Transverse colon (tissue), 4 donors: ENCODE measurements around the gene ERVMER34-1.

Experiments used
- EP300 ChIP-seq: sonication (generic); formaldehyde crosslinking; IDR thresholded peaks from one replicate; pipeline ENCODE4 v1.6.1; 2017; ENCODE audit warnings: antibody characterized with exemption, low read depth
- POLR2A ChIP-seq: fragments of 450-650 bp; IDR thresholded peaks from one replicate; pipeline ENCODE4 v1.6.1; 2016; ENCODE audit warnings: antibody characterized with exemption, mild to moderate bottlenecking, moderate library complexity
- POLR2AphosphoS5 ChIP-seq, 3 donors: sonication (generic); formaldehyde crosslinking; IDR thresholded peaks; one replicate each; pipeline ENCODE4 v1.6.1; 2016; ENCODE audit warnings: antibody characterized with exemption in 3 of 3
- TF ChIP-seq, protein P1 (sequence below), 5 experiments: fragments of 200-600 bp in 3 of 5; fragments of 450-650 bp in 2 of 5; sonication (generic) in 3 of 5; IDR thresholded peaks; 1 replicate in 2 of 5; 2 replicates in 3 of 5; pipeline ENCODE4 v1.5.1; 2016 to 2017; ENCODE audit warnings: antibody characterized with exemption in 5 of 5, inconsistent platforms in 3 of 5, mild to moderate bottlenecking in 2 of 5, moderate library complexity in 1 of 5

DNA sequence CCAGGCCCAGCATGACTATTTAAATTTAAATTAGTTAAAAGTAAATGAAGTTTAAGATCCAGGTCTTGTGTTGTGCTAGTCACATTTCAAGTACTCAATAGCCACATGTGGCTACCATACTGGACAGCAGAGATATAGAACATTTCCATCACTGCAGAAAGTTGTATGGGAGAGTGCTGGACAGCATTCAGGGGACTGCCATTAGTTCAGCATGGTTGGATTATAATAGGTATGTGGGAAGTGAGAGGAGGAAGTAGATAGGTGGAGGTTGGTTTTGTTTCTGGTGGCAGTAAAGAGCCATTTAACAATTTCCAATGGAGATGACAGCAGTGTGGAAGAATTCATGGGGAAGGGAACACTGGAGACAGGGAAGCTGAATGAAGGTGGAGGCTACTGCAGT lies 42.1 kb downstream of the ERVMER34-1 start:
- TF ChIP-seq, protein P1, sequence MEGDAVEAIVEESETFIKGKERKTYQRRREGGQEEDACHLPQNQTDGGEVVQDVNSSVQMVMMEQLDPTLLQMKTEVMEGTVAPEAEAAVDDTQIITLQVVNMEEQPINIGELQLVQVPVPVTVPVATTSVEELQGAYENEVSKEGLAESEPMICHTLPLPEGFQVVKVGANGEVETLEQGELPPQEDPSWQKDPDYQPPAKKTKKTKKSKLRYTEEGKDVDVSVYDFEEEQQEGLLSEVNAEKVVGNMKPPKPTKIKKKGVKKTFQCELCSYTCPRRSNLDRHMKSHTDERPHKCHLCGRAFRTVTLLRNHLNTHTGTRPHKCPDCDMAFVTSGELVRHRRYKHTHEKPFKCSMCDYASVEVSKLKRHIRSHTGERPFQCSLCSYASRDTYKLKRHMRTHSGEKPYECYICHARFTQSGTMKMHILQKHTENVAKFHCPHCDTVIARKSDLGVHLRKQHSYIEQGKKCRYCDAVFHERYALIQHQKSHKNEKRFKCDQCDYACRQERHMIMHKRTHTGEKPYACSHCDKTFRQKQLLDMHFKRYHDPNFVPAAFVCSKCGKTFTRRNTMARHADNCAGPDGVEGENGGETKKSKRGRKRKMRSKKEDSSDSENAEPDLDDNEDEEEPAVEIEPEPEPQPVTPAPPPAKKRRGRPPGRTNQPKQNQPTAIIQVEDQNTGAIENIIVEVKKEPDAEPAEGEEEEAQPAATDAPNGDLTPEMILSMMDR (IDR thresholded peaks at IDR 0.05) = no peak
- TF ChIP-seq POLR2A (no peak), EP300 (no peak), POLR2AphosphoS5 (IDR thresholded peaks at IDR 0.05) (no peak)
